Panc1 (cell line): ENCODE results near the gene NR1H3. TPM values are rescaled to one million over a fixed set of nuclear protein-coding genes. Genes with fewer than 3 reads are reported as not detected.
A peak's percentile ranks its signal among the peaks of the same experiment; 100 is the strongest.
"Not testable (repeated sequence)": the region's sequence is repeated elsewhere in the genome, so short reads cannot be mapped to it uniquely, and the experiment has no call there.

Experiments
- ATAC-seq: fragments of 200-7000 bp; cut with Tn5 transposase; 2 replicates; pipeline ENCODE4 v1.9.1; 2020; ENCODE audit warnings: mild to moderate bottlenecking, moderate library complexity
- Bru-seq: library from RNA; stranded (reverse); fragments of 400-500 nt; gene quantifications from one replicate; lab custom pipeline; 2021; lab: Mats Ljungman, UMichigan
- BruChase-seq, 2 experiments: library from RNA; stranded (reverse); fragments of 400-500 nt; gene quantifications; one replicate each; lab custom pipeline; 2021; lab: Mats Ljungman, UMichigan
- BruUV-seq: library from RNA; stranded (reverse); fragments of 400-500 nt; replicated peaks from 2 replicates; lab custom pipeline; 2021; lab: Mats Ljungman, UMichigan
- CTCF ChIA-PET: fragments of 300-600 bp; sonication (Branson Sonifier 250); formaldehyde crosslinking; loops from one replicate; lab custom pipeline; 2022; ENCODE audit warnings: antibody characterized with exemption; lab: Charles Lee
- POLR2A ChIA-PET: fragments of 300-600 bp; sonication (Branson Sonifier 250); formaldehyde crosslinking; loops from one replicate; lab custom pipeline; 2022; ENCODE audit warnings: antibody characterized with exemption; lab: Charles Lee
- DNase-seq: peaks from one replicate; pipeline ENCODE4 v3.0.0-alpha.2; 2010; ENCODE audit warnings: low read depth, low spot score
- H3K27ac ChIP-seq: 2 replicates; pipeline ENCODE4 v1.5.1; 2011; ENCODE audit warnings: mild to moderate bottlenecking, low read length, inconsistent platforms
- H3K27me3 ChIP-seq: fragments of 200-500 bp; sonication (Bioruptor generic); 2 replicates; pipeline ENCODE4 v1.6.0; 2014; ENCODE audit warnings: low read length, inconsistent platforms; ENCODE audit not compliant: control insufficient read depth, insufficient read depth
- H3K36me3 ChIP-seq: fragments of 200-500 bp; sonication (Bioruptor generic); 2 replicates; pipeline ENCODE4 v1.5.1; 2014; ENCODE audit warnings: inconsistent platforms, mild to moderate bottlenecking, low read length, moderate library complexity; ENCODE audit not compliant: control insufficient read depth, insufficient read depth
- H3K4me1 ChIP-seq: 2 replicates; pipeline ENCODE4 v1.5.1; 2011; ENCODE audit warnings: inconsistent platforms, mild to moderate bottlenecking, low read length, moderate library complexity; ENCODE audit not compliant: control insufficient read depth, insufficient read depth
- H3K4me3 ChIP-seq, 2 experiments: 2 replicates each; pipeline ENCODE4 v1.5.1; 2011 to 2012; ENCODE audit warnings: low read depth in 2 of 2, low read length in 2 of 2, mild to moderate bottlenecking in 2 of 2, inconsistent platforms in 1 of 2, moderate library complexity in 1 of 2
- H3K9me3 ChIP-seq: fragments of 200-500 bp; sonication (Bioruptor generic); 2 replicates; pipeline ENCODE4 v1.5.1; 2014; ENCODE audit warnings: low read depth, mild to moderate bottlenecking, inconsistent platforms, low read length, moderate library complexity; ENCODE audit not compliant: control insufficient read depth, insufficient read depth
- CTCF ChIP-seq: fragments of 450-650 bp; IDR thresholded peaks from 2 replicates; pipeline ENCODE4 v1.5.1; 2017; ENCODE audit warnings: mild to moderate bottlenecking
- SIN3A ChIP-seq: IDR thresholded peaks from 2 replicates; pipeline ENCODE4 v1.6.1; 2012; ENCODE audit warnings: low read depth, mild to moderate bottlenecking, low read length, moderate library complexity, borderline replicate concordance; ENCODE audit not compliant: insufficient read depth
- TCF7L2 ChIP-seq: IDR thresholded peaks from 2 replicates; pipeline ENCODE4 v1.6.1; 2011; ENCODE audit warnings: mild to moderate bottlenecking, low read depth, low read length, inconsistent platforms
- in situ Hi-C: cut with HindIII; loops from 2 replicates; pipeline ENCODE4 v1.10.0; 2016; ENCODE audit warnings: low sequenced_read_pairs, low pct_unique_long_range_greater_than_20kb
- intact Hi-C: fragments of 100-400 bp; cut with micrococcal nuclease; formaldehyde crosslinking; loops from one replicate; pipeline ENCODE4 v1.10.0; 2022; ENCODE audit not compliant: unreplicated experiment
- long read RNA-seq: library from polyadenylated mRNA; unstranded; transcript quantifications from one replicate; pipeline ENCODE4 v2.0.0, GENCODE V29; 2021; ENCODE audit not compliant: unreplicated experiment
- polyA plus RNA-seq: library from polyadenylated mRNA; unstranded; fragments of >200 nt; gene quantifications from one replicate; pipeline ENCODE4 v1.2.1, GENCODE V29; 2012; ENCODE audit warnings: missing spikeins; ENCODE audit not compliant: insufficient read length
- total RNA-seq: library from RNA; stranded (reverse); gene quantifications from one replicate; pipeline ENCODE4 v1.2.1, GENCODE V29; 2021; ENCODE audit not compliant: unreplicated experiment
- TF ChIP-seq, protein P1 (sequence below), 2 experiments: IDR thresholded peaks; 2 replicates each; pipeline ENCODE4 v1.6.1; 2011 to 2012; ENCODE audit warnings: low read depth in 2 of 2, control low read depth in 1 of 2, low read length in 1 of 2, mild to moderate bottlenecking in 1 of 2, moderate library complexity in 1 of 2; ENCODE audit not compliant: insufficient read depth in 1 of 2

NR1H3 gene
- total RNA-seq (17.2 TPM), Bru-seq, nascent RNA (percentile 52 among the genes with signal in this experiment), BruChase-seq, experiment 1, labeled RNA remaining after a 2-hour chase (percentile 52 among the genes with signal in this experiment), BruChase-seq, experiment 2, labeled RNA remaining after a 6-hour chase (percentile 49 among the genes with signal in this experiment)
- polyA plus RNA-seq = 19.7 TPM
- long read RNA-seq, partial matches to known transcripts = 1 of 8 reads
- long read RNA-seq, other reads (novel, unspliced or antisense) = 5 of 8 reads

GRCh38 chr11:47257517-47258316 lies at the start of gene NR1H3:
NR1H3 (plus strand) TSS chr11:47257996; CDS start chr11:47259217, 1,221 bp downstream.
- Histone ChIP-seq H3K27ac (peak within 1 kb of the TSS; percentile 73), H3K27me3 (no peaks in the 10 kb centered on the region), H3K4me1 (peaks cover 32% of the 10 kb centered on the region), H3K36me3 (no peaks in the 10 kb centered on the region), H3K9me3 (no peaks in the 10 kb centered on the region), H3K4me3 (0 out of 4 replicates have a peak within 1 kb of the TSS, but pooled peaks of 1 of the 2 experiments have one; percentile 10)
- no peak for DNase-seq
- ATAC-seq = peak; percentile 61
- ChIA-PET POLR2A (interaction anchor here (0.8 kb wide), 1 partner anchor 72 kb away, joined by 3 read pairs; no protein-coding TSS in a partner anchor), CTCF (interaction anchor here (0.6 to 1.0 kb wide), 7 partner anchors 9 to 95 kb away, joined by 3 to 4 read pairs (median 3); partner anchors contain the start of gene ACP2)
- TF ChIP-seq TCF7L2 = no peak
- TF ChIP-seq, protein P1, sequence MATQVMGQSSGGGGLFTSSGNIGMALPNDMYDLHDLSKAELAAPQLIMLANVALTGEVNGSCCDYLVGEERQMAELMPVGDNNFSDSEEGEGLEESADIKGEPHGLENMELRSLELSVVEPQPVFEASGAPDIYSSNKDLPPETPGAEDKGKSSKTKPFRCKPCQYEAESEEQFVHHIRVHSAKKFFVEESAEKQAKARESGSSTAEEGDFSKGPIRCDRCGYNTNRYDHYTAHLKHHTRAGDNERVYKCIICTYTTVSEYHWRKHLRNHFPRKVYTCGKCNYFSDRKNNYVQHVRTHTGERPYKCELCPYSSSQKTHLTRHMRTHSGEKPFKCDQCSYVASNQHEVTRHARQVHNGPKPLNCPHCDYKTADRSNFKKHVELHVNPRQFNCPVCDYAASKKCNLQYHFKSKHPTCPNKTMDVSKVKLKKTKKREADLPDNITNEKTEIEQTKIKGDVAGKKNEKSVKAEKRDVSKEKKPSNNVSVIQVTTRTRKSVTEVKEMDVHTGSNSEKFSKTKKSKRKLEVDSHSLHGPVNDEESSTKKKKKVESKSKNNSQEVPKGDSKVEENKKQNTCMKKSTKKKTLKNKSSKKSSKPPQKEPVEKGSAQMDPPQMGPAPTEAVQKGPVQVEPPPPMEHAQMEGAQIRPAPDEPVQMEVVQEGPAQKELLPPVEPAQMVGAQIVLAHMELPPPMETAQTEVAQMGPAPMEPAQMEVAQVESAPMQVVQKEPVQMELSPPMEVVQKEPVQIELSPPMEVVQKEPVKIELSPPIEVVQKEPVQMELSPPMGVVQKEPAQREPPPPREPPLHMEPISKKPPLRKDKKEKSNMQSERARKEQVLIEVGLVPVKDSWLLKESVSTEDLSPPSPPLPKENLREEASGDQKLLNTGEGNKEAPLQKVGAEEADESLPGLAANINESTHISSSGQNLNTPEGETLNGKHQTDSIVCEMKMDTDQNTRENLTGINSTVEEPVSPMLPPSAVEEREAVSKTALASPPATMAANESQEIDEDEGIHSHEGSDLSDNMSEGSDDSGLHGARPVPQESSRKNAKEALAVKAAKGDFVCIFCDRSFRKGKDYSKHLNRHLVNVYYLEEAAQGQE (IDR thresholded peaks at IDR 0.05; ENCODE audit: insufficient read depth in 1 of 2, low read depth in 2 of 2, low read length in 1 of 2) = no peak
- TF ChIP-seq CTCF = peak; percentile 68
- TF ChIP-seq SIN3A = no peak
- in situ Hi-C loops = no loop called here
- intact Hi-C loops = loop anchor here (10.0 kb wide), 2 partner anchors 83 to 97 kb away; partner anchors contain the start of genes ARFGAP2 and MYBPC3
- BruUV-seq = no TSS peak

DNA sequence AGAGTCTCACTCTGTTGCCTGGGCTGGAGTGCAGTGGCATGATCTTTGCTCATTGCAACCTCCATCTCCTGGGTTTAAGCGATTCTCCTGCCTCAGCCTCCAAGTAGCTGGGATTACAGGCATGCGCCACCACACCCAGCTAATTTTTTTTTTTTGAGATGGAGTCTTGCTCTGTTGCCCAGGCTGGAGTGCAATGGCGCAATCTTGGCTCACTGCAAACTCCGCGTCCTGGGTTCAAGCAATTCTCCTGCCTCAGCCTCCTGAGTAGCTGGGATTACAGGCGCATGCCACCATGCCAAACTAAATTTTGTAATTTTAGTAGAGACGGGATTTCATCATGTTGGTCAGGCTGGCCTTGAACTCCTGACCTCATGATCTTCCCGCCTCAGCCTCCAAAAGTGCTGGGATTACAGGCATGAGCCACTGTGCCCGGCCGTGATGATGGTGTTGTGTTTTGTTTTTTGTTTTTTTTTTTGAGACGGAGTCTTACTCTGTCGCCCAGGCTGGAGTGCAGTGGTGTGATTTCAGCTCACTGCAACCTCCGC lies 49.7 kb upstream of the NR1H3 start:
- H3K27me3 ChIP-seq, H3K4me3 ChIP-seq, DNase-seq, ATAC-seq, H3K4me1 ChIP-seq, POLR2A ChIA-PET, intact Hi-C loops, in situ Hi-C loops, H3K9me3 ChIP-seq, H3K27ac ChIP-seq, BruUV-seq, H3K36me3 ChIP-seq: not testable (repeated sequence)
- CTCF ChIA-PET = interaction anchor here (0.7 to 0.9 kb wide), 2 partner anchors 31 to 147 kb away, joined by 3 to 7 read pairs; no protein-coding TSS in a partner anchor
